Activated CD8-positive, alpha-beta memory T cell treated with anti-CD3 and anti-CD28 coated beads, Interleukin-2, amount 50 U/mL, for 4 hours (primary cell): ENCODE data around the gene CCL24.
"Not testable (repeated sequence)": the region's sequence is repeated elsewhere in the genome, so short reads cannot be mapped to it uniquely, and the experiment has no call there.

Experiments used
- DNase-seq: peaks from one replicate; pipeline ENCODE4 v3.0.0-alpha.2; 2020

Gene CCL24

DNA sequence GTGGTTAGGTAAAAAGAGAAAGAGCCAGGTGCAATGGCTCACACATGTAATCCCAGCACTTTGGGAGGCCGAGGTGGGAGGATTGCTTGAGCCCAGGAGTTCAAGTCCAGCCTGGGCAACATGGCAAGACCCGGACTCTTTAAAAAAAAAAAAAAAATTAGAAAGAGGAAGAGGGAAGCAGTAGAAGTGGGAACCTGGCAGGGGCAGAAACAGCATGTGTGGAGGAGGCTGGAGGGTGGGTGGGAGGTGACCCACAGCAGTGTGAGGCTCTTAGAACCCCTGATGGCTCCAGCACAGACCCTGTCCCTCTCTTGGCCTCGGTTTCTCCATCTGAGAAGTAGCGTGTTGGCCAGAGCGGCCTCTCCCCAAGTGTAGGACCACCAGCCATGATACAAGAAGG lies 4.9 kb upstream of the CCL24 start:
- DNase-seq, result no peak

DNA sequence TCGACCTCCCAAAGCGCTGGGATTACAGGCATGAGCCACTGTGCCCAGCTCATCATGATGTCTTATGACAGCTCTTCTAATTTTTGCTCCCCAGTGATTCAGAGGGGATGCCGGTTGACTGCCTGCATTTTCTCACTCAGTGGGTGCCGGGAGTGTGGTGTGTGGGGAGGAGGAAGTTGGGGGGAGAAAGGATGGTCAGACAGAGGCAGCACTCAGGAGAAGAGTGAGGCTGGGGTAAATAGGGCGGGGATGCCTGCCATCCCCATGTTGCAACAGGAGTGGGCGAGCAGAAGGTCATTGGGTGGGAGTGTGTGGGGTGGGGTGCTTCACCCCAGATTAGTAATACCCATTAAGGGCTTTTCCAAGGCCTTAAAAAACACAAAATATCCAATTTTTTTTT lies 3.5 kb upstream of the CCL24 start:
- DNase-seq, result no peak

DNA sequence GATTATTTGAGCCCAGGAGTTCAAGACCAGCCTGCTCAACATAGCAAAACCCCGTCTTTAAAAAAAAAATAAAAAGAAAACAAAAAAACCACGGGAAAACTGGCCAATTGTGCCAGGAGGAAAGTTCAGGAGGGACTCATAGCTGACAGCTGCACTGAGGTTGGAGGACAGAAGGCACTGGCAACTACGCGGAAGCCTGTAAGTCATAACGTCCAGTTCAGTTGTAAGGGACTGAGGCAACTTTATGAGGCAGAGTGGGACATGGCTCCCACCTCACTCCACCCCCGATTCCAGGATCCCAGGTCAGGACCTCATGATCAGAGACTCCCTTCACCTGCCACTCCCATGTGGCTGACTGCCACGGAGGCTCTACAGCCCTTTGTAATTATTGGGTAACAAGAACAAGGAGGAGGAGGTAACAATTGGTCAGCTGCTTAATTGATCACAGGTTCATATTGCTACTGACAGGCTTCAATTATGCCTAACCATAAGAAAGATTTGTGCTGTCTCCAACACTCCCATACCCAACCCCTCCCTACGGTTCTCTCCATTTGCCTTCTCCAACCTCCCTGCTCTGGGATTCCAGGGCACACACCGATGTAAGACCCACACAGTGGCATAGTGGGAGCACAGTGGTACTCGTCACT lies 1.9 kb upstream of the CCL24 start:
- DNase-seq, result no peak

DNA sequence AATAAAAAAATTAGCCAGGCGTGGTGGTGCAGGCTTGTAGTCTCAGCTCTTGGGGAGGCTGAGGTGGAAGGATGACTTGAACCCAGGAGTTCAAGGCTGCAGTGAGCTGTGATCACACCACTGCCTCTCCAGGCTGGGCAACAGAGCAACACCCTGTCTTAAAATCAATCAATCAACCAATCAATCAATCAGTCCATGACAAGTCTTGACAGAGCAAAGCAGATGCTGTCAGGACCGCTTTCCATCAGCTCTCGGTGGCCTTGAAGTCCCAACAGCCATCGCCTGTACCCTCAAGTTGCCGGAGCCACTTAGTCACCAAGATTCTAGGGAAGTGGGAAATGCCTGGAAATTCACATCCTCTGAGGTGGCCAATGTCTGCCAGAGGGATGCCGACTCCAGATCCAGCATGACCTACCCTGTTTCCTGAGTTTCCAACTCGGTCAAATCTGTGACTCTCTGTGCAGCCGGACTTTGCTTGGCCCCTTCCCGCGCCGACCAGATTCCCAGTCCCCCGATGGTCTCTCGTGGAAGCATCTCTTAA lies 871 bp upstream of the CCL24 start:
- no peak for DNase-seq

DNA sequence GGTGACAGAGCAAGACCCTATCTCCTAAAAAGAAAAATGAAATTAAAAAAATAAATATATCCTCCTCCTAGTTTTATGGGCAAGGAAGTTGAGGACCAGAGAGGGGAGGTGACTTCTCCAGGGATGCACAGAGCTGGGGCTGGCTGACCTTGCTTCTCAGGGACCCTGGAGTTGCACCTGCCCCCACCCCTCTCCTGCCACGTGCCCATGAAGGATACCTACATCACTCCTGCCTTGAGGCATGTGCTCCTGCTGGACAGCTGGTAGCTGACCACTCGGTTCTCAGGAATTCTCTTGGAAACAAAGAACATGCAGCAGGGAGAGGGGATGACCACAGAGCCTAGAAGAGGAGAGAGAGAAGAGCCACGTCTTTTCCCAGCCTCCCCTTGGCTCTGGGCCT lies 522 bp downstream of the CCL24 start:
- no peak for DNase-seq

DNA sequence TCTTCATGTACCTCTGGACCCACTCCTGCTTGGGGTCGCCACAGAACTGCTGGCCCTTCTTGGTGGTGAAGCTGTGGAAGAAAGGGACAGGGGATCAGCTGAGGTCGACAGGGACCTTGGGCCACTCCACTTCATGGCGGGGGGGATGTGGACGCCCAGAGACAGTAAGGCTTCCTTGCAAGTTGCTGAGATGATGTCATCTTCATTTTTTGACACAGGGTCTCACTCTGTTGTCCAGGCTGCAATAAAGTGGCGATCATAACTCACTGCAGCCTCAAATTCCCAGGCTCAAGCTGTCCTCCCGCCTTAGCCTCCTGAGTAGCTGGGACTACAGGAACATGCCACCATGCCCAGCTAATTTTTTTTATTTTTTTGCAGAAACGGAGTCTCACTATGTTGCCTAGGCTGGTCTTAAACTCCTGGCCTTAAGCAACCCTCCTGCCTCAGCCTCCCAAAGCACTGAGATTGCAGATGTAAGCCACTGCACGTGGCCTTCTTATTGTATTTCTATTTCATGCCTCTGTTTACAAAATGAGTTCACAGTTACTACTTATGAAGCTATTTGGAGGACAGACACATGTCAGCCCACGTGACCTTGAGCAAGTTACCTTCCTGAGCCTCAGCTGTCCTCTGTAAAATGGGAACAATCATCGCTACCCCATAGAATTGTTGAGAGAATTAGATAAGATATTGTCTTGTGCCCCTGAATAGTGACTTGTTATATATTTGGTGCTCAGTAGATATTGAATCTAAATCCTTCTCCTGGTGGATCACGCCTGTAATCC lies 1.5 kb downstream of the CCL24 start:
- no peak for DNase-seq

DNA sequence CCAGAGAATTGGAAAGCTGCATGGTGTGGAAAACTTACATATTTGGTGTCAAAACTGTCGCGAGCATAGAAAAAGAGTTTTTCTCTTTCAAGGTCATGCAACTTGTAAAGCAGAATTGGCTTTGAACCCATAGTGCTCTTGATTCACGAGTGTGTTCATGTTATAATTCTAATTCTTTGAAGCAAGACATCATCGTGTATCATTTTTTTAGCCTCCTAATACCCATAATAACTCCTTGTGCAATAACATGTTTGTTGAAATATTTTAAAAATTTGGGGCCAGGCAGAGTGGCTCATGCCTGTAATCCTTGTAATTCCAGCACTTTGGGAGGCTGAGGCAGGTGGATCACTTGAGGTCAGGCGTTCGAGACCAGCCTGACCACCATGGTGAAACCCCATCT lies 4.2 kb downstream of the CCL24 start:
- DNase-seq, result no peak

DNA sequence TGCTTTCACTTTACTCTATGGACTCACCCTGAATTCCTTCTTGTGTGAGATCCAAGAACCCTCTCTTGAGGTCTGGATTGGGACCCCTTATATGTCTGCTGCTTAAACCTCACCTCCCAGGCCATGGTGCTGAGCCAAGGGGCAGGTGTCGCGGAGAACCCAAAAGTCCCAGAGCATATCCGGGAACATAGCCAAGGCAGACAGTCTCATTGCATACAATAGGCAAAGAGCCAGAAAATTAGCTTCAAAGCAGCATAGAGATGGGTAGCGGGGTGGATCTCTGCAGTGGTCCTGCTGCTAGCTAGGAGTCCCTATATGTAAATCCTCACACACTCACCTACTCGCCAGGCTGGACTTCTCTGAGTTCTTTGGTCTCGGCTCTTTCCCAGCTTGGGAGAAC lies 5.5 kb downstream of the CCL24 start:
- DNase-seq, result no peak

DNA sequence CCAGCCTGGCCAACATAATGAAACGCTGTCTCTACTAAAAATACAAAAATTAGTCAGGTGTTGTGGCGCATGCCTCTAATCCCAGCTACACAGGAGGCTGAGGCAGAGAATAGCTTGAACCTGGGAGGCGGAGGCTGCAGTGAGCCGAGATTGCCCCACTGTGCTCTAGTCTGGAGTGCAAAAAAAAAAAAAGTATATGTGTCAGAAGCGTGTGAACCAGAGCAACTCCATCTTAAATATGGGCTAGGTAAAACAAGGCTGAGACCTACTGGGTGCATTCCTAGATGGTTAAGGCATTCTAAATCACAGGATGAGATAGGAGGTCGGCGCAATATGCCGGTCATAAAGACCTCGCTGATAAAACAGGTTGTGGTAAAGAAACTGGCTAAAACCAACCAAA lies 6.2 kb downstream of the CCL24 start:
- DNase-seq, result no peak

DNA sequence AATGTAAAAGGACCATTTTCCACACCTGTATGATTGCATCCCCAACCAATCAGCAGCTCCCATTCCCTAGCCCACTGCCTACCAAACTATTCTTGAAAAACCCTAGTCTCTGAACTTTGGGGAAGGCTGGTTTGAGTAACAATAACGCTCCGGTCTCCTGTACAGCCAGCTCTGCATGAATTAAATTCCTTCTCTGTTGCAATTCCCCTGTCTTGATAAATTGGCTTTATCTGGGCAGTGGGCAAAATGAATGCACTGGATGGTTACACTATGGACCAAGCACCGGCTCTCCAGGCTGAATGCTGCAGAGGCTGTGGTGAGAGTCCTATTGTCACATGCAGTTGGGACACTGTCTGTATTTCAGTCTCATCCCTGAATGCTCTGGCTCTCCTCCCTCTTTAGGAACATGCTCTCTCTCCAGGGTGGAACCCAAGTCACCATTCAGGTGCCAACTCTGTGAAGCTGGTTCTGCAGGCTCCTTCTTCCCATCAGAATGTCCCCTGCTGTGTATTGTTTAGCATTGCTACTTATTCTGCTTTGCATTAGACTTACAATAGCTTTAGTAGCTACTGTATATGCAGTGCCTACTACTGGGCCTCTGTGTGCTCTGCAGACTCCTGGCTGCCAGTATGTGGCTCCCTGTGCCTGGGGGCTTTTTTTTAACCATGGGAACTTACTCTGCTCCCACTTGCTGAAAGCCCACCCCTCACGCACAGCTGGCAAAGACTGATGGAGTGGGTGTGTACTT lies 6.9 kb downstream of the CCL24 start:
- DNase-seq, result no peak

DNA sequence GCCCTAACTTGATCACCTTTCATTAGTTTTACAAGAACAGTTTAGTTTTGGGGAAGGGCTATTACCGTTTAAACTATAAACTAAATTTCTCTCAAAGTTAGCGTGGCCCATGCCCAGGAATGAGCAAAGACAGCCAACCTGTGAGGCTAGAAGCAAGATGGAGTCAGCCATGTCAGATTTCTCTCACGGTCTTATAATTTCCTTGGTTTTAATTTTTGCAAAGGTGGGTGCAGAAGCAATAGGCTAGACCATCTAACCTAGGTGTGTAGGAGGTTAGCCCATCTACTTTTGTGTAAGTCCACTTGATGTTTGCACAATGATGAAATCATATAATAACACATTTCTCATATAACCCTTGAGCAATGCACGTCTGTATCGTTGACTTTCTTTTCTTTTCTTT lies 8.9 kb downstream of the CCL24 start:
- DNase-seq, result no peak

DNA sequence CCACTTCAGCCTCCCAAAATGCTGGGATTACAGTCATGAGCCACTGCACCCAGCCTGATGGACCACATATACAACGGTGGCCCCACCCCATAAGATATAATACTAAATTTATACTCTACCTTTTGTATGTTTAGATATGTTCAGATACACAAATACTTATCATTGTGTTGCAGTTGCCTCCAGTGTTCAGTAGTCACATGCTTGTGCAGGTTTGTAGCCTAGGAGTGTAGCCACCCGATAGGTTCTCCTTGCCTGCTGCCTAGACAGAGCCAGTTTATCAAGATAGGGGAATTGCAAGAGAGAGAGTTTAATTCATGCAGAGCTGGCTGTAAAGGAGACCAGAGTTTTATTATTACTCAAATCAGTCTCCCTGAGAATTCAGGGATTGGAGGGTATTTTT lies 9.6 kb downstream of the CCL24 start:
- no peak for DNase-seq

DNA sequence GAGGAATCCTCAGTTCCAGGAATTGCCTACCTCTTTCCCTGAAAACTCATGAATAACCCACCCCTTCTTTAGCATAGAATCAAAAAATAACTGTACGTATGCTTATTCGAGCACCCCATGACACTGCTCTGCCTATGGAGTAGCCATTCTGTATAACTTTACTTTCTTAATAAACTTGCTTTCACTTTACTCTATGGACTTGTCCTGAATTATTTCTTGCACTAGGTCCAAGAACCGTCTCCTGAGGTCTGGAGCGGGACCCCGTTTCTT lies 11.1 kb downstream of the CCL24 start:
- no peak for DNase-seq

DNA sequence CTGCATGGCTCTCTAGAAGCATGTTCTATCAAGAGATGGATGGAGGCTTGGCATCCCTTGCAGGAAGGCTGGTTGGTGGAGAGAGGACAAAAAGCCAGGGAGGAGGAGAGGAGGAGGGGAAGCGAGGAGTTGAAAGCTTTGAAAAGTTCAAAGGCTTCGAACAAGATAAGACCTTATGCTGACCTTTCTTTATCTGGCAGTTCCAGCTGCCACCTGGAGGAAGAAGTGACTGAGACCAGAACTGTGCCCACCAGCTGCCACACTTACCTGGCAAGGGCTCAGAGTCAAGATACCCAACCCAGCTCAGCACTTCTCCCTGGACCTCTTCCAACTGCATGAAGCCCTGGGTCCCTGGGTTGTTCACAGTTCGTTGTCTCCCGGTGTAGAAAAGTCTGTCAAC lies 14.8 kb downstream of the CCL24 start:
- no peak for DNase-seq

DNA sequence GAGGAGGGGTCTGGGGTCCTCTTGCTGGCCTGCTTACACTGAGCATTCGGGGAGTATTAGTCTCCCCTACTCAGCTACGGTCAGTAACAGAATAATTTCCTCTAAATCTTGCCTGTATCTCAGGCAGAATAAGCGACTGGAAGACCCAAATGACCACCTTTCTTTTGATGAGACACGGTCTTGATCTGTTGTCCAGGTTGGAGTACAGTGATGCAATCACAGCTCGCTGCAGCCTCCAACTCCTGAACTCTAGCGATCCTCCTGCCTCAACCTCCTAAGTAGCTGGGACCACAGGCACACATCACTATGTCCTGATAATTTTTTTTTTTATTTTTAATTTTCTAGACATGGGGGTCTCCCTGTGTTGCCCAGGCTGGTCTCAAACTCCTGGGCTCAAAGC lies 17.2 kb downstream of the CCL24 start:
- no peak for DNase-seq

DNA sequence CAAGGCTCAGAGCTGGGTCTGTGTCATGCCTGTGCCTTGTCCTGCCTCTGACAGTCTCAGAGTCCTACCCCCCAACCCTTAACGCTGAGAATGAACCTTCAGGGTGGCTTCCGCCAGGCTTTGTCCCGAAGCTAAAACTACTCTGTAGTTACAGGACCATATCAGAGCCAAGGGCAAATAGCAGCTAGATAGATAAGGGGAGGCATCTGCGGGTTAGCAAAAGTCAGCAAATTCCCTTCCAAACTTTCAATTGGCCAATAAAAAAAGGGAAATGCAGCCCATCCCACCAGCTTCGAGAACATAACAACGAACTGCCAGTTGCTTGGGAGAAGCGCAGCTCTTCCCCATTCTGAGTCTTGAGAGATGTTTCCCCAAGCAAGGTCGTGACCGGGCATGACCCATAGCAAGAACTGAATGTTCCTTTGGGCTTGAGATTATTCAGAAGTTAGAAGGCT lies 17.7 kb downstream of the CCL24 start:
- no peak for DNase-seq

DNA sequence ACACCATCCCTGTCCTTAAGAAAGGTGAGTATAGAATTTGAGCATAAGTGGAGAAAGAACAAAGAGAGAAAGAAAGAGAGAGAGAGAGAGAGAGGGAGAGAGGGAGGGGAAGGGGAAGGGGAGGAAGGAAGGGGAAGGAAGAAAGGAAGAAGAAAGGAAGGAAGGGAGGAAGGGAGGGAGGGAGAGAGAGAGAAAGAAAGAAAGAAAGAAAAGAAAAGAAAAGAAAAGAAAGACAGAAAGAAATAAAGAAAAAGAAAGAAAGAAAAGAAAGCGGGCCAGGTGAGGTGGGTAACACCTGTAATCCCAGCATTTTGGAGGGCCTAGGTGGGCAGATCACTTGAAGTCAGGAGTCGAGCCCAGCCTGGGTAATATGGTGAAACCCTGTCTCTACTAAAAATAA lies 19.9 kb downstream of the CCL24 start:
- DNase-seq, result no peak

DNA sequence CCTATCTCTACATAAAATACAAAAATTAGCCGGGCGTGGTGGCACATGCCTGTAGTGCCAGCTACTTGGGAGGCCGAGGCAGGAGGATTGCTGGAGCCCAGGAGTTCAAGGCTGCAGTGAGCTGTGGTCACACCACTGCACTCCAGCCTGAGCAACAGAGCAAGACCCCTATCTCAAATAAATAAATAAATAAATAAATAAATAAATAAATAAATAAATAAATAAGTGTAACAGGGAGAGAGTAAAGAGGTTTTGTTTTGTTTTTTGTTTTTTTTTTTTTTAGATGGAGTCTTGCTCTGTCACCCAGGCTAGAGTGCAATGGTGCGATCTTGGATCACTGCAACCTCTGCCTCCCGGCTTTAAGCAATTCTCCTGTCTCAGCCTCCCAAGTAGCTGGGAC lies 21.0 kb downstream of the CCL24 start:
- DNase-seq, result not testable (repeated sequence)

DNA sequence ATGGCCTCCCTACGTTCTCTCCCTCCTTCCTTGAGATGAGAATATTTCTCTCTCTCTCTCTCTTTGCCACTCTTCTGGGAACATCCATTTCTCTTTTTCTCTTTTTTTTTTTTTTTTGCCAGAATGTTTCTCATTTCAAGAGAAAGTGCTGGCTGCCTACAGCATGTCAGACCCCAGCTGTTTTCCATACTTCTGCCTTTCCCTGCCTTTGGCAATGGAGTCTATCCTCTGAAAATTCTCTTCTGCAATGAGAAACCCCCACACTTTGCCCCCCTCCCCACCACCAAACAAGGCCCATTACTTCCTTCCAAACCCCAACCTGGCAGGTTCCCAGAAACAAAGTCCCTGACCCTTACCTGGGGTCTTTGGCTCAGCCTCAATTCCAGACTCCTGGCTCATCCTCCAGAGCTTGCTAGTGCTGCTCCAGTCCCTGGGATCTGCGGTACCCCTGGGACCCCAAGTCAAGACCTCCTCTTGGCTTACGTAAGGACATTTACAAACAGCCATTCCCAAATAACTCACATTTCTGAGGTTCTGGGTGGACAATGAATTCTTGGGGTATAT lies 24.2 kb downstream of the CCL24 start:
- no peak for DNase-seq

DNA sequence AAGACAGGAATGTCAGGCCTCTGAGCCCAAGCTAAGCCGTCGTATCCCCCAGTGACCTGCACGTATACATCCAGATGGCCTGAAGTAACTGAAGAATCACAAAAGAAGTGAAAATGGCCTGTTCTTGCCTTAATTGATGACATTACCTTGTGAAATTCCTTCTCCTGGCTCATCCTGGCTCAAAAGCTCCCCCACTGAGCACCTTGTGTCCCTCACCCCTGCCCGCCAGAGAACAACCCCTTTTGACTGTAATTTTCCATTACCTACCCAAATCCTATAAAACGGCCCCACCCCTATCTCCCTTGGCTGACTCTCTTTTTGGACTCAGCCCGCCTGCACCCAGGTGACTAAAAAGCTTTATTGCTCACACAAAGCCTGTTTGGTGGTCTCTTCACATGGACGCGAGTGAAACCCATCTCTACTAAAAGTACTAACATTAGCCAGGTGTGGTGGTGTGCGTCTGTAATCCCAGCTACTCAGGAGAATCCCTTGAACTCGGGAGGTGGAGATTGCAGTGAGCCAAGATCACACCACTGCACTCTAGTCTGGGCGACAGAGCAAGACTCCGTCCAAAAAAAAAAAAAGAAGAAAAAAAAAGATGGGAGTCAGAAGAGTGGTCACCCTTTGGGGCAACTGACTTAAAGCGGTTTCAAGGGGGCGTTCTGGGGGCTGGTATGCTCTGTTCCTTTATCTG lies 25.3 kb downstream of the CCL24 start:
- DNase-seq, result not testable (repeated sequence)

DNA sequence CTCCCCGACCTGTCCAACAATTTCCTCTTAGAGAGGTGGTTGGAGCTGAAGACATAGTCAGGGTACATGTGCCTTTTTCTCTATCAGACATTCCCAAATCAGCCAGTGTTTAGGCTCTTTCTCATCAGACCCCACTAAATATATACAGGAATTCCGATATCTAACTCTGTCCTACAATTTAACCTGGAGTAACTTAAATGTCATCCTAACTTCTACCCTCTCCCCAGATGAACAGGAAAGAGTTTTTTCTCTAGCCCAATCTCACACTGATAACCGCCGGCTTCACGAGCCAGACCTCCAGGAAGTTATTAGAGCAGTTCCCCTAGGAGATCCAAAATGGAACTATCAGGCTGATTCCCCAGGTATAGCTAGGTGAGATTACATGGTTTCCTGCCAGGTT lies 30.5 kb downstream of the CCL24 start:
- not testable (repeated sequence) for DNase-seq

DNA sequence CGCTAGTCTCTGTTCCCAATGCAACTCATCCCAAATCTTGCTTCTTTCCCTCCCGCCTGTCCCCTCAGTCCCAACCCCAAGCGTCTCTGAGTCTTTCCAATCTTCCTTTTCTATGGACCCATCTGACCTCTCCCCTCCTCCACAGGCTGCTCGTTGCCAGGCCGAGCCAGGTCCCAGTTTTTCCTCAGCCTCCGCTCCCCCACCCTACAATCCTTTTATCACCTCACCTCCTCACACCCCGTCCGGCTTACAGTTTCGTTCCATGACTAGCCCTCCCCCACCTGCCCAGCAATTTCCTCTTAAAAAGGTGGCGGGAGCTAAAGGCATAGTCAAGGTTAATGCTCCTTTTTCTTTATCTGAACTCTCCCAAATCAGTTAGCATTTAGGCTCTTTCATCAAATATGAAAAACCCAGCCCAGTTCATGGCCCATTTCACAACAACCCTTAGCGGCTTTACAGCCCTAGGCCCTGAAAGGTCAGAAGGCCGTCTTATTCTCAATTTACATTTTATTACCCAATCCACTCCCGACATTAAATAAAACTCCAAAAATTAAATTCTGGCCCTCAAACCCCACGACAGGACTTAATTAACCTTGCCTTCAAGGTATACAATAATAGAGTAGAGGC lies 32.8 kb downstream of the CCL24 start:
- not testable (repeated sequence) for DNase-seq

DNA sequence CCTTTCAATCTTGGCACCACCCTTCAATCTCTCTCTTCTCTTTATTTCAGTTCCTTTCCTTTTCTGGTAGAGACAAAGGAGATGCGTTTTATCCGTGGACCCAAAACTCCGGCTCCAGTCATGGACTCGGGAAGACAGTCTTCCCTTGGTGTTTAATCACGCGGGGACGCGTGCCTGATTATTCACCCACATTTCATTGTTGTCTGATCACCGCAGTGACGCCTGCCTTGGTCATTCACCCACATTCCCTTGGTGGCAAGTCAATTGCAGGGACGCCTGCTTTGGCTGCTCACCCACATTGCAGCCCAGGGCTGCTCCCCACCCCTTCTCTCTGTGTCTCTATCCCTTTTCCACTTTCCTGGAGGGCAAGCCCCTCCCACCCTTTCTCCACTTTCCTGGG lies 34.1 kb downstream of the CCL24 start:
- DNase-seq, result not testable (repeated sequence)
